DOHH2 (cell line): ENCODE measurements around the gene PLCL1.

Source experiments
- CTCF ChIP-seq: fragments of 200-600 bp; sonication (generic); IDR thresholded peaks from one replicate; pipeline ENCODE4 v1.5.1; 2014; ENCODE audit warnings: antibody characterized with exemption, mild to moderate bottlenecking, low read depth, low read length; ENCODE audit not compliant: poor library complexity, severe bottlenecking
- EZH2phosphoT487 ChIP-seq: fragments of 200-600 bp; sonication (generic); IDR thresholded peaks from 2 replicates; pipeline ENCODE4 v1.6.1; 2017; ENCODE audit warnings: borderline replicate concordance, mild to moderate bottlenecking, antibody characterized with exemption, low read length, moderate library complexity, mixed read lengths

- TF ChIP-seq CTCF = no peak
- no peak for TF ChIP-seq EZH2phosphoT487
Measured at GRCh38 chr2:197920592-197921201, 116.3 kb downstream of the PLCL1 start.
